SKM-1 treated with dmso at 0.1 percent for 144 hours (cell line): ENCODE data around the gene PYDC1.
"Not testable (repeated sequence)": the region's sequence is repeated elsewhere in the genome, so short reads cannot be mapped to it uniquely, and the experiment has no call there.

Source experiments
- DNase-seq: peaks from one replicate; lab custom pipeline; 2025; ENCODE audit not compliant: unreplicated experiment; lab: John Stamatoyannopoulos, UW

PYDC1 gene

DNA sequence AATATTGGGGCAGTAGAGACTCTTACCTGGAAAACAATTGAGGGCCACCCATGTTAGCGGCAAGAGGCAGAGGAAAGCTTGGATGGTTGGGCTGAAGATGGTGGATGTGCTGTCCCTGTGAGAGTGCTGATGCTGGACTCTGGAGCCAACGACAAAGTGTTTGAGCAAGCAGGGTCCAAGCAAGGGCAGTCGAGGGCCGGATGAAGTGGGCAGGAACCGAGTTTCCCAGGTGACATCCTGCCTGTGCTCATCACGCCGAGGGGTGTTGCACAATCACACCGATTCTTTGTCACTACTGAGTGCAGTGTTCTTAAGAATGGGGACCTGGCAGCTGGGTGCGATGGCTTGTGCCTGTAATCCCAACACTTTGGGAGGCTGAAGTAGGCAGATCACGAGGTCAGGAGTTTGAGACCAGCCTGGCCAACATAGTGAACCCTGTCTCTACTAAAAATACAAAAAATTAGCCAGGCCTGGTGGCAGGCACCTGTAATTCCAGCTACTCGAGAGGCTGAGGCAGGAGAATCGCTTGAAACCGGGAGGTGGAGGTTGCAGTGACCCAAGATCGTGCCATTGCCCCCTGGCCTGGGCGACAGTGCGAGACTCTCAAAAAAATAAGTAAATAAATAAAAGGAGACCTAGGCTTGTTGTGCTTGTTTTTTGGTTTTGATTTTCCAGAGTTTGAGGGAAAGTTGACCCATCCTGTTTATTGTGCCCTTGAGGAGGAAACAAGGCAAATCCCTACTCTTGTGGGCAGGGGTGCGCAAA, 20.4 kb downstream of the PYDC1 start:
- DNase-seq = no peak

DNA sequence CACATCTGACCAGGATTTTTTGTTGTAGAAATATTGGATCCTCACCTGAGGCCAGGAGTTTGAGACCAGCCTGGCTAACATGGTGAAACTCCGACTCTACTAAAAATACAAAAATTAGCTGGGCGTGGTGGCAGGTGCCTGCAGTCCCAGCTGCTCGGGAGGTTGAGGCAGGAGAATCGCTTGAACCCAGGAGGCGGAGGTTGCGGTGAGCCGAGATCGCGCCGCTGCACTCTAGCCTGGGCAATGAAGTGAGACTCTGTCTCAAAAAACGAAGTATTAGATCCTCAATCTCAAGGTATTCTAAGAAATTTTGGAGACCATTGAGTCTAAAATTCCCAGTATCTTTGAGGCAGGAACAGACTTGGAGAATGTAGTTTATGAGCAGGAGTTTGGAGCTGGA, 21.1 kb downstream of the PYDC1 start:
- not testable (repeated sequence) for DNase-seq

DNA sequence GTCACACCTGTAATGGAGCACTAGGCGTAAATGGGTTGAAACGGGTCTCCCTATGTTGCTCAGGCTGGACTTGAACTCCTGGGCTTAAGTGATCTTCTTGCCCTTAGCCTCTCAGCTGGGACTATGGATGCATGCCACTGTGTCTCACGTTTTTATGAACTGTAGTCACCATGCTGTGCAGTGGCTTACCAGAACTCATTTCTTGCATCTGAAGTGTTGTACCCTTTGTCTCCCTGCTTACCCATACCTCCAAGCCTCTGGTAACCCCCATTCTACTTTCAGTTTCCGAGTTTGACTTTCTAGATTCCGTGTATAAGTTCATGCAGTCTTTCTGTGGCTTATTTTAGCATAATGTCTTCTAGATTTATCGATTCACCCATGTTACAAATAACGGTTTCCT, 22.0 kb downstream of the PYDC1 start:
- DNase-seq = no peak

- DNase-seq = no peak
These were observed 23.1 kb downstream of the PYDC1 start for GRCh38 chr16:31193874-31194273.

DNA sequence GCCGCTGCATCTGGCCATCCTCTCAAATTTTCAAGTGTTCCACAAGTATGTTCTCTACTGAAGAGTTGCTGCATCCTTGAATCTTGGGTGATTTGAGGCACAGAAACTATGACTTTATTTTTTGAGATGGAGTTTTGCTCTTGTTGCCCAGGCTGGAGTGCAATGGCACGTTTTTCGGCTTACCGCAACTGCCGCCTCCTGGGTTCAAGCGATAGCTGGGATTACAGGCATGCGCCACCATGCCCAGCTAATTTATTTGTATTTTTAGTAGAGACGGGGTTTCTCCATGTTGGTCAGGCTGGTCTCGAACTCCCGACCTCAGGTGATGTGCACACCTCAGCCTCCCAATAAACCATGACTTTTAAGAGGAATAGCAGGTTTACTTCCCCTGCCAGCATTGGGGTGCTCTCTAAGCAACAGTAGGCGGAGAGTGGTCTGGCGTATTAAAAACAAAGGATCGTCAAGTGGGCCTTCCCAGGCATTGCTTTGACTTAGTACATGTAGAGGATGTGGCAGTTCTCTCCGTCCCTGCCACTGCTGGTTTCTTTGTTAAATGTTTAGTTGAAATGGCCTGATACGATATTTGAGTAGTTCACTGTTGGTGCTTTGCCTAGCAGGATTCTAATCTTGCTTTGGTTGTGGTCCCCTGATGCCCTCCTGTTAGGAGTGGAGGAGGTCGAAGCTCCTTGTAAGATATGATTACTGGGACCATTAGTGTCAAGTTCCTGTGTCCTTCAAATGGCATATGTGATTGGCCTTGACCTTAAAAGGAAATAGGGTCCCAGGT, 23.9 kb downstream of the PYDC1 start:
- DNase-seq = no peak

GRCh38 chr16:31191697-31192428, 25.1 kb downstream of the PYDC1 start:
- DNase-seq = no peak

GRCh38 chr16:31190818-31191444, 26.0 kb downstream of the PYDC1 start:
- no peak for DNase-seq

DNA sequence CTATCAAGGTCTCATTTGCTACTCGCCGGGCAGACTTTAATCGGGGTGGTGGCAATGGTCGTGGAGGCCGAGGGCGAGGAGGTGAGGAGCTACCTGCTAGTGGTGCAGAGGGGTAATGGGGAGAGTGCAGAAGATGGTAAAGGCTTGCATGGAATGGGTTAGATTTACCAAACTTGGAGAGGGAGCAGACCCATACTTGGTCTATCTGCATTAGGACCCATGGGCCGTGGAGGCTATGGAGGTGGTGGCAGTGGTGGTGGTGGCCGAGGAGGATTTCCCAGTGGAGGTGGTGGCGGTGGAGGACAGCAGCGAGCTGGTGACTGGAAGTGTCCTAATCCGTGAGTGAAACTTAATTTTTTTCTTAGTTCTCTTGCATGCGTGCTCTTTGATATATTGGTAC, 26.9 kb downstream of the PYDC1 start:
- DNase-seq = no peak

DNA sequence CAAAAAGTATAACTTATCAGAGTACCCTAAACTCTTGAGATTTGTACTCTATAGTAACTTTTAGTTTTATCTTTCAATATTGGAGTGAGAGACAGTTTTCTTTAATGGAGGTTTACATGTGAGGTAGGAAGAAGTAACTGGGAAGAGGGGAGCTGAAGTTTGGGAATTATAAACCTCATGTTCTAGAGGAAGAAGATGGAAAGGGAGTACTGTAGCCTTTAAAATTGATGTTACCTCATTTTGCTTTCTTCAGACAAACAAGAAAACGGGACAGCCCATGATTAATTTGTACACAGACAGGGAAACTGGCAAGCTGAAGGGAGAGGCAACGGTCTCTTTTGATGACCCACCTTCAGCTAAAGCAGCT, 27.5 kb downstream of the PYDC1 start:
- DNase-seq = no peak

- no peak for DNase-seq
These were observed 28.2 kb downstream of the PYDC1 start for GRCh38 chr16:31188450-31189411.

DNA sequence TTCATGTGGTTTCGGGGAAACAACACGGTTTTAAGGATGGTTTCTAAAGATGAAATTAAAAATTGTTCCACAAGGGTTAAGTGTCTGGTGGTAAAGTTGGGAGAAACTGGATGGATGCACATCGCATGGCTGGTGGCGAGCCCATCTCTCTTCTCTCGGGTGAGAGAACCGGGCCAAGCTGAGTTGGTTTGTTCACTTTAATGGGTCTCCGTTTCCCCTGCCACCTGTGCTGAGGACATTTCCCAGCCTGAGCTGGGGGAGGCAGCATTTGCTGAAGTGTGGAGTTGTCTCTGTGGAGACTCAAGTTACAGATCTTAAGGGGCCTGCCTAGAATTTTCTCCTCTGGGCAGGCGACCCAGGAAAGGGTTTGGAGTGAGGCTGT, 29.1 kb downstream of the PYDC1 start:
- DNase-seq = no peak

DNA sequence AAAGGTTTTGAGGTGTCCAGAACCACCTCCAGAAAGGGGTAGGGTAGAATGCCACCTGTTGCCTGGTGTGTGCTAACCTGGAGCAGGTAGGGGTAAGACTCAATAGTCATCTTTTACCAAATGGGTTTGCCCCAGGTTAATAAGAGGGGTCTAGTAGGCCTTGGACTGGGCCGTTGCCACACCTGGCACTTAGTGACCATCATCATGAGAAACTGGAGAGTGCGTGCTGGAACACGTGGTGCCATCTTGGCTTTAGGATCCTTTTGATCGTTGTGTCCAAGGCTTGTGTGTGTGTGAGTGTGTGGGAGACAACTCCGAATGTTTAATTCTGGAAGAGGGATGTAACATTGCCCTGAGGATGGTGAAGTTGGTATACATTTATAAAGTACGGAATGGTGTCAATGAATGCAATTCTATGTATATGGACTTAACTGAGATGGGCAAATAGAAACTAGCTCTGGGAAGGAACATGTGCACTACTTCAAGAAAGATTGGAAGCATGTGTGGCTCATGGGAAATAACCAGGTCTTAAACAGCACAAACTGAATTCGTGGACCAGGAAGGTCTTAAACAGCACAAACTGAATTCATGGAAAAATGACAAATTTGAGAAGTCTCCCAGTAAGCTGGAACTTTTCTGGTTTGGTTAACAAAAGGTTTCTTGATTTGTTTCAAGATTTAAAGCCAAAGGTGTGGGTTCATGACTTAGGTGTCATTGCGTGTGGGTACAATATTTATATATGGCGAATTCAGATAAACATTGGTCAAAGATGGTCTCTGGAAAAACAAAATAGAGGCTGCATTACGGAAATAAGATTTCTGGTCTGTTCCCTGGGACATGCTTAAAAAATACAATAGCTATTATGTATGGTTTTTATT, 29.8 kb downstream of the PYDC1 start:
- no peak for DNase-seq

GRCh38 chr16:31186176-31186575, 30.8 kb downstream of the PYDC1 start:
- peak; percentile 35 for DNase-seq

DNA sequence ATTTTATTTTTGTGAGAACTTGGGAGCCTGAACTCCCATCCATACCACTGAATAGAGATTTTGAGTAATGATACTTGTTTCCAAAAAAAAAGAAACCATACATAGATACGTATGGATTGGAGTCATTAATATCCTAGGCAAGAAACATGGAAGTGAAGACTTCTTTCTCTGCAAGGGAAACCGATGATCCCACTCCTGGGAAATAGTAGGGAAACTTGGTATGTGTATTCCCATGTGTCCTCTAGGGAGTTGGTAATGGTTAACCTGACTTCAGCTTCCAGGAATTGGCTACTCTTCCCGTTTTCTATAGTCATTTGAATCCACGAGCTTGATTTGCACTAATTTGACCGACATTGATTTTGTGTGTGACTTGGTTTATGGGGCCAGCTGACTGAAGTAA, 31.6 kb downstream of the PYDC1 start:
- DNase-seq = no peak

DNA sequence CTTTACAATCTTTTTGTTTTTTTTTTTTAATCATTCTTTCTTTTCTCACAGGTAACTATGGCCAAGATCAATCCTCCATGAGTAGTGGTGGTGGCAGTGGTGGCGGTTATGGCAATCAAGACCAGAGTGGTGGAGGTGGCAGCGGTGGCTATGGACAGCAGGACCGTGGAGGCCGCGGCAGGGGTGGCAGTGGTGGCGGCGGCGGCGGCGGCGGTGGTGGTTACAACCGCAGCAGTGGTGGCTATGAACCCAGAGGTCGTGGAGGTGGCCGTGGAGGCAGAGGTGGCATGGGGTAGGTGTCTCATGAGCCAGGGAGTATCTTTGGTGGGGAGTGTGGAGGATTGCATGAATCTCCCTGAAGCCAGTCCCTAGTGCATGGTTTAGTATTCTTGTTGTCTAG, 32.0 kb downstream of the PYDC1 start:
- no peak for DNase-seq

GRCh38 chr16:31183432-31184428, 33.2 kb downstream of the PYDC1 start:
- no peak for DNase-seq

GRCh38 chr16:31182391-31182790, 34.5 kb downstream of the PYDC1 start:
- DNase-seq = no peak
